HG03108 (cell line): ENCODE measurements around the gene BACH2.
"Not testable (repeated sequence)": the region's sequence is repeated elsewhere in the genome, so short reads cannot be mapped to it uniquely, and the experiment has no call there.

Experiments
- ATAC-seq: cut with Tn5 transposase; IDR thresholded peaks from one replicate; pipeline ENCODE4 v1.9.1; 2021; ENCODE audit warnings: moderate library complexity; ENCODE audit not compliant: unreplicated experiment

The BACH2 gene

DNA sequence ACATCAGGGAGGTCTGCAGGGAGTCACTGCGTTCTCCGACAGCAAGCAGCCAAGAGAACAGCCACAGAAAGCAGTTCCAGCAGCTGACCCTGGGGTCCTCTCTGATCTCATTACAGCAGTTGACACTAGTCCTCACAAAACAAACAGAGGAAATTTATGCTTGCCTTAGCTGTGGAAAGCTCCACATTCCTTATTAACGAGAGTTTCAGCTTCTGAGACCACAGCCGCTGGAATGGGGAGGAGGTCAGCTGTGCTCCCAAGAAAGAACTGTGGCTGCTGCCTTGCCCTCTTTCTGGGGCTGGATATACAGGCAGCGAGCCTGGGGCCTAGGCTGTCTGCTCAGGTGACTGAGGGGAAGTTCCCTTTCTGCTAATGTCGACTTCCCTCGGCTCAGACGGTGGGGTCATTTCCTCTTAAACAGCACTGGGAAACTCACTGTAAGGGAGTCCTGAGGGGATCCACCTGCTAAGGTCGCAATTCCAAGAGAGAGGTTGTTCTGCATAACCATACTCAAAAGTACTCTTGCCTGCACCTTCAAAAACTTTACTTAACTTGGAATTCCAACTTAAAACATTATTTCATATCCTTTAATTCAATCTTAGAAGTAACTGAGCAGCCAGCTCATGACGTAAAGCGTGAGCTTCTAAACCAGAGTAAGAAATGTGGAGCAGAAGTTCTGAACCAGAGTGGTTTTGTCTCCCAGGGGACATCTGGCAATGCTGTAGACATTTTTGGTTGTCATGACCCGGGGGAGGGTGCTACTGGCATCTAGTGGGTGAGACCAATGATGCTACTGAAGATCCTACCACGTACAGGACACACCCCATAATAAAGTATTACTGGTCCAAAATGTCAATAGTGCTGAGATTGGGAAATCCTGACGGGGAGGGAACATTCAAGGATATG is 80.3 kb downstream of the BACH2 start:
- ATAC-seq: peak; percentile 77

DNA sequence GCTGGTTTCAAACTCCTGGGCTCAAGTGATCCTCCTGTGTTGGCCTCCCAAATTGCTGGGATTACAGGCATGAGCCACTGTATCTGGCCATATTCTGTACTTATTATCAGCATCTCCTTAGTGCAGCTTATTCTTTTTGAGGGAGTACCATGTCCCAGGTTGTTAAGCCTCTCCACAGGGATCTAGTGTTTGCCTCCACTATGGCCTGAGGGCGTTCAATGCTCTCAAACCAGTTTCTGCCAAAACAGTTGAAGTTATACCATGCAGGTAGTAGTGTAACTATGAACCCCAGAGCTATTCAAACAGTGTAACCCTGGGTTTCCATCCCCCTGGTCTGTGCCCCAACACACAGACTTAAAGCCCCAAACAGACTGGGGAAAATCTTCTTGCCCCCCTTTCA is 81.7 kb downstream of the BACH2 start:
- no peak for ATAC-seq

DNA sequence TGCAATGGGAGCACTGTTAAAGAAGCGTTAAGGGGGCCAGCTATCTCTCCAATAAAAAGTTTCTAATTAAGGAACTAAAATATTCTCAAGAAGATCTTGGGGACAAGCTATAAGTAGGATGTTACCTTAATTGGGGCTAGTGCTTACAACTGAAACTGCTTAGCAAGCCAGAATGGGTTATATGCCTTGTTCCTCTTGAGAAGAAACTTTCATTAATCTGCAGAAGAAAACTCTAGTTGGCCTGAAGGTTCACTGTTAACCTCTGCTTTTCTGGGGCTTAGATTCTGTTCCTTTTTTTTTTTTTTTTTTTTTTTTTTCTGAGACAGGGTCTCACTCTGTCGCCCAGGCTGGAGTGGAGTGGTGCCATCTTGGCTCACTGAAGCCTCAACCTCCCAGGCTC is 82.2 kb downstream of the BACH2 start:
- no peak for ATAC-seq

DNA sequence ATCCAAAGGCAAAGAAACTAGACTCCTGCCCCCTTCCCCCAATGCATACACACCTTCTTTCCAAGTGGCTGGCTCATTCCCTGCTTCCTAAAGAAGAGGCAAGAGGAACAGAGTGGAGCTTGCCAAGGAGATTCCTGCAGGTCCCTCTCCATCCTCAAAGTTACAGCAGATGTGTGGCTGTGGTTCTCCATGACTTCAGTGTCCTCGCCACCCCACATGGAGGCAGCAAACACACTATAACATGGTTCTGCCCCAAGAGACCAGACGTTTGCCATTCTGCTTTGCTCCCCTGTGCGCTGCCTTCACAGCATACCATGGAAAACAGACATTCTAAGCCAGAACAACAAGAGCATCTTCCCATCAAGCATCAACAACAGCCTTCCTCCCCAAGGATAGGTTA is 84.4 kb downstream of the BACH2 start:
- ATAC-seq: no peak

DNA sequence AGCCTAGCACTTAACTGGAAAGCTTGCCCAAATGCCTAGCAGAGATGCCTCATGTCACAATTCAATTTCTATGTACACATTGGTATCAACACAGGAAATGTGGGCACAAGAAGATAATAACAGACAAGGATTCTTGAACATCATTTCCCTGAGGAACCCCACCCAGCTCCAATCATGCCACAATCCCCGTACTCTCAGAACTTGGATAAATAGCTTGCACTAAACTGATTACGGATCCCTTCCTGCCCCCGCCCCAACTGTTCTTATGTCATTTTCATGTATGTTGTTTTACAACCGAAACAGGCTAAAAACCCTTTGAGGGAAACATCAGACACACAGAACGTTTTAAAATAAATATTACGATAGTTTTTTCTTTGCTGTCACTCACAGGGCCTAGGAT is 87.1 kb downstream of the BACH2 start:
- ATAC-seq: no peak

DNA sequence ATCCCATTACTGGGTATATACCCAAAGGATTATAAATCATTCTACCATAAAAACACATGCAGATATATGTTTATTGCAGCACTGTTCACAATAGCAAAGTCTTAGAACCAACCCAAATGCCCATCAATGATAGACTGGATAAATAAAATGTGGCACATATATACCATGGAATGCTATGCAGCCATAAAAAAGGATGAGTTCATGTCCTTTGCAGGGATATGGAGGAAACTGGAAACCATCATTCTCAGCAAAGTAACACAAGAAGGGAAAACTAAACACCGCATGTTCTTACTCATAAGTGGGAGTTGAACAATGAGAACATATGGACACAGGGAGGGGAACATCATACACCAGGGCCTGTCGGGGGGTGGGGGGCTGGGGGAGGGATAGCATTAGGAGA is 88.0 kb downstream of the BACH2 start:
- not testable (repeated sequence) for ATAC-seq

DNA sequence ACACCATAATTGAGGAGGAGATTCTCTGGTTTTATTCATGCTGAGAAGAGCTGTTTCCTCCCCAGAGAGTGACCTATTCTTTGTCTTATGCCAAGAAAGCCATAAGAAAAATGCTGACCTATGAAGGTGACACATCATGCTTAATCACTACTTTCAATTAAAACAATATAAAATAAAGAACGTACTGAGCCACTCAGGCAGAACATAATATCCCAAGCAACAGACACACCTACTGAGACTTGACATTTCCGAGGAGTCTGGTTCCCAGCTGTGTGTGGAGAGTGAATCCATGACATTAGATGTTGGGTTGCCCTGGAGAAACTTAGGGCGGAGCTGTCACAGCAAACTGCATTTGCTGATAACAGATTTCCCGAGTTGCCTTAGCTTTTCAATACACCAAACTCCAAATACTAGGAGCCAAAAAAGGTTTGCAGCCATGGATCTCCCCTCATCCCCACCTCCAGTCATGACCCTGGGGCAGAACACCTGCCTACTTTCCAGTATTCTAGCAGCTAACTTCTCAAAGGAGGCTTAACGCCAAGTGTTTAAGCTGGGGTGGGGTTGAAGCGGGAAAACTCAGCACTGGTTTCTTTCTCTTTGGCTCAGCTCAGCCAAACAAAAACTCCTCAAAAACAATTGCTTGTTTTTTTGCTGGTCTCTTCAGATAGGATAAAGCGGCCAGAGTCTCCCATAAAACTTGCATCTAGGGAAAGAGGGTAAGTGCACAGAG is 92.2 kb downstream of the BACH2 start:
- ATAC-seq: no peak

DNA sequence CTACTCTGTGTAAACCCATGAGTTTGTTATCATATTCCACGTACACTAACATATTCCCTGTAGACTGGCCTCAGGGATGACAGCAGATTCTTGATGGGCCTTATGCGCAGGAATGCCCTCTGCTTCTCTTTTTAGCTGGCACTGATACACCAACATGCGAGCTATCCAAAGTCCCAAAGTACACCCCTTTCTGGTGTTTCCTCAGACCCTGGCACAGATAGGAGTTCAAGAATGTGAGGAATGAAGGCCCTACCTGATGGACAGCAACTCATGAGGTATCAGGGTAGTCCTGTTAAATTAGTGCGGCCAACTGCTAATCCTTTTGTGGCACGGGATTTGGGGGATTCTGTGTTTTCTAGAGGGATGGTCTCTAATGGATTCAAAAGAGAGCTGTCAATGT is 93.0 kb downstream of the BACH2 start:
- no peak for ATAC-seq

DNA sequence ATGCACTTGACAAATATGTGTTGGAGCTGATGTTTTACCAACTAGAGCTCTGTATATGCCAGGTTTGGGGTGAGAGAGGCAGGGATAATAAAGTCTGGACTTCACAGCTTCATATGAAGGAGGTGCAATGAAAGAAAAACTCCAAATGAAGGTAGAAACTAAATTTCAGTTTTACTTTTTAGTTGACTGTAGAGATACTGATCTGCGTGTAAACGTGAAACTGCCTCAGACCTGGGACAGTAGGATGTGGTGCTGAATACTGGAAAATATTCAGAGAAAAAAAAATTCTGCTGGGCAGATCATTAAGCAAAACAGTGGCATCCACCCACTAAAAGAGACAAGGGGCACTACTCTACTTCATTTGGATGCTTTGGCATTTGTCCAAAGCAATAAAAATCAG is 94.5 kb downstream of the BACH2 start:
- no peak for ATAC-seq

DNA sequence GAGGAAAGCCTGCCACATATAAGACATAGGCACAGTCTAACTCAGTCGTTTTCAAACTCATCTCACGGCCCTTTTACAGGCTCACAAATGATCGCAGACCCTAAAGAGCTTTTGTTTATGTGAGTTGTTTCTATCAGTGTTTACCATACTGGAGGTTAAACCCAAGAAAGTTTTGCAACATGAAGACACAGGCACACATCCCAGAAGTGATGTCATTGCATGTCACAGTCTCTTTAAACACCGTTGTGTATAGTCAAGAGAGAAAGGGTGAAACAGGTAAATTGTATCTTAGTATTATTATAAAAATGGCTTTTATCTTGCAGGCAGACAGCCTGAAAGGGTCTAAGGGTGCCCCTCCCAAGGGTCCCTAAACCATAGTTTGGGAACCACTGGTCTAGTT is 96.7 kb downstream of the BACH2 start:
- no peak for ATAC-seq

DNA sequence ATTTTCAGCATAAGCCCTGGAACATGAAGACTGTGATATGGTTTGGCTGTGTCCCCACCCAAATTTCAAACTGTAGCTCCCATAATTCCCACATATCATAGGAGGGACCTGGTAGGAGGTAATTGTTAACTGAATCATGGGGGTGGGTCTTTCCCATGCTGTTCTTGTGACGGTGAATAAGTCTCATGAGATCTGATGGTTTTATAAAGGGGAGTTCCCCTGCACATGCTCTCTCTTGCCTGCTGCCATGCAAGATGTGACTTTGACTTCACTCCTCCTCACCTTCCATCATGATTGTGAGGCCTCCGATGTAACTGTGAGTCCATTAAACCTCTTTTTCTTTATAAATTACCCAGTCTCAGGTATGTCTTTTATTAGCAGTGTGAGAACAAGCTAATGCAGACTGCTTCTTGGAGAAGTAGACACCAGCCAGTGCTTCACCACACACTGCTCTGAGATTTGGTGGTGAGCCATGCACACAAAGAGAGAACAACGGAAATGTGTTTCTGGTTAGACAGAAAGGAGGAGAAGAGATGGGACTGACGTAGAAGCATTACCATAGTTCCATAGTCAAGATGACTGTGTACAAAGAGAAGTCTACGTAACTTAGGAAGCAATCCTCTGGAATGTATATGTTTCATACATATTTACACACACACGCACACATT is 97.8 kb downstream of the BACH2 start:
- ATAC-seq: no peak

DNA sequence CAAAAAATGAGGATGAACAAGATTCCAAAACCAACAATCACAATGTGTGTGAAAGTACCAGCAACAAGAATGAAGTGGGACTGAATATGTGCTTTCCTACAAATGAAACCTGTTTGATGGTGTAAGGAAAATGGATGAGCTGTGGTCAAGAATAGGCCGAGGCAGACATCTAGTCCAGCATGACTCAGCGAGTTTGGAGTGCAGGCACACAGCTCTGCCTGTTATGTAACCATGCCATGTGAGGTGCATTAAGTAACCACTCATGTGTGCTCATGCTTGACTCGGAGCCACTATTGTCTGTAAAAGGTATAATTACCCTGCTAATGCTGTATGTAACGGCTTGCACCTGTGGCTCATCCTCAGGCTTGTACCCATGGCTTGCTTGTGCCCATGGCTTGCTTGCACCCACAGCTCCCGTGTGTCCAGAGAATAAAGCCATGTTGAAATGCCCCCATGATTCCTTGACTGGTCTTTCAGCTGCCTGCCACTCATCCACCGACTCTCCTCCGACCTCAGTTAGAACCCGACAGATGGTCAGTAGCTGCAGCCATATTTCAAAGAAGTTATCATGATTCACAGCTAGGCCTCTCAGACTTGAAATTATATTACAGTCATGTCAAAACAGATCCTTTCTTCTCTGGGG is 98.7 kb downstream of the BACH2 start:
- ATAC-seq: no peak

DNA sequence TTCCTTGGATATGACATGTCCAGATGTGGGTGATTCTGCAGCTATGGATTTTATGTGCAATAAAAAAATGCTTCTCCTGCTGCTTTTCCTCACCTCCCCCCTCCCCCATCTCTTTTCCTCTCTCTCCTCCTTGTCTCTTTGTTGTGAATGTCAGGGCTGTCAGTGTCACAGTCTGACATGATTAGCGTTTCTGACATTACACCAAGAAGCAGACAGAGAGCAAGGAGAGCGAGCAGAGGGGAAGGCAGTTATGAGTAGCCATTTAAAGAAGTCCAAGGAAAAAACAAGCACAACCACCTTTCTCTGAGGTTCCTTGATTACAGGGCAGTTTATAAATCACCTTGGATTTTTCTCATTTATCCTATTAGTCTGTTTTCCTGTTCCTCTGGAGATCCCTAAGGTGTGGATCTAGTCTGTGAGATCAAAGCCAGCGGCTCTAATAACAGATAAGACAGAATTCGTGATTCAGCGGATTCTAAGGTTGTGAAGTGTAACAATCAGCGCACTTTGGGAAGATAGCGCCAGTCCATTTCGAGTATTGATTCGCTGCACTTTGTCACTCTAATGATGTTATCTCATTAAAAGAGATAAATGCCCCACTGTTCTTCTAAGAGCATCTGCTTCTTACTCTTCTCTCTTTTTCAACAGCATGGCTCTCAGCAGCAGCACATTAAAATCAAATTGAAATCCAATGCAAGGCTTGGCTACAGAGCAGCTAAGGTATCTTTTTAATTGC is 101.4 kb downstream of the BACH2 start:
- no peak for ATAC-seq

DNA sequence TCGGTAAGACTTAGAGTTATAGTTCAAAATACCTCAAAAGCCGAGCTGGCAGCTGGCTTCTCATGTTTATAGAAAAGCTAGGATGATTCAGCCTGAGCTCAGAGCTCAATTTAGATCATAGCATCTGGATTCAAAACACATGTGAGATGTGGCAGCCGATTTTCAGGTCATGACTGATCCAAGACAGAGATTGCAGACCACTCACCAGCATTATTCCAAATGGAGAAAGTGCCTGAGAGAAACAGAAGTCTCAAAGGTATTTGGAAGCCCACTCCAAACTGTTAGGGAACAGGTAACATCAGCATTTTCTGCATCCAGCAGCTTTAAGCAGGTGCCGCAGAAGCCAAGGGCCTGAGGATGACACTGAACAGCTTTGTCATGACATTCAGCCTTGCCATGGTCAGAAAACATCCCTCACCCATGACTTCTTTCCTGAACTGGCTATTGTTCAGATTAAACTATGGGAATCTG is 102.2 kb downstream of the BACH2 start:
- no peak for ATAC-seq

DNA sequence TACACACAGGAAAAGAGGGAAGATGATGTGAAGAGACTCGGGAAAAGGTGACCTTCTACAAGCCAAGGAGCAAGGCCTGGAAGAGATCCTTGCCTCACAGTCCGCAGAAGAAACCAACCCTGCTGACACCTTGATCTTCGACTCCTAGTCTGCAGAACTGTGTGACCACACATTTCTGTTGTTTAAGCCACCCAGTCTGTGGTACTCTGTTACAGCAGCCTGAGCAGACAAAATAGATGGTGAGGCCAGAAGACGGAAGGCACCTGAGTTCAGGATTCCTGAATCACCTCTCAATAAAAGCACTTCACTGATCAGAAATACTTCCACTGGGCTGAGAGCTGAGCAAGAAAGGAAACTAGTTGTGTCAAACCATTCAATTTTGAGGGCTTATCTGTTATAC is 103.3 kb downstream of the BACH2 start:
- ATAC-seq: no peak

DNA sequence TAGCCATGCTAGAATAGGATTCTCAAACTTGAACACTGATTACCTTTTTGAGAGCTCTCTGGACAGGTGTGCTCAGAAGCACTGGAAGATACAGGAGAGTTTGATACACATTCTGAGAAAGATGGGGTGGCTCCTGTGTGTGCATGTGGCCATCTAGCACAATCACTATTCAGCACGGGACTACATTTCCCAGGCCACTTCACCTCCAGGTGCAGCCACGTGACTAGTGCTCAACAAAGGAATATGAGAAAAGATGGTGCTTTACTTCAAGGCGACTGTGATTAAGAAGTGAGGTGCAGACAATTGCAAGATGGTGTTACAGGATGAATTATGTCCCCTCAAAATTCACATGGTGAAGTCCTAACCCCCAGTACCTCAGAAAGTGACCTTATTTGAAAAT is 103.8 kb downstream of the BACH2 start:
- ATAC-seq: no peak

DNA sequence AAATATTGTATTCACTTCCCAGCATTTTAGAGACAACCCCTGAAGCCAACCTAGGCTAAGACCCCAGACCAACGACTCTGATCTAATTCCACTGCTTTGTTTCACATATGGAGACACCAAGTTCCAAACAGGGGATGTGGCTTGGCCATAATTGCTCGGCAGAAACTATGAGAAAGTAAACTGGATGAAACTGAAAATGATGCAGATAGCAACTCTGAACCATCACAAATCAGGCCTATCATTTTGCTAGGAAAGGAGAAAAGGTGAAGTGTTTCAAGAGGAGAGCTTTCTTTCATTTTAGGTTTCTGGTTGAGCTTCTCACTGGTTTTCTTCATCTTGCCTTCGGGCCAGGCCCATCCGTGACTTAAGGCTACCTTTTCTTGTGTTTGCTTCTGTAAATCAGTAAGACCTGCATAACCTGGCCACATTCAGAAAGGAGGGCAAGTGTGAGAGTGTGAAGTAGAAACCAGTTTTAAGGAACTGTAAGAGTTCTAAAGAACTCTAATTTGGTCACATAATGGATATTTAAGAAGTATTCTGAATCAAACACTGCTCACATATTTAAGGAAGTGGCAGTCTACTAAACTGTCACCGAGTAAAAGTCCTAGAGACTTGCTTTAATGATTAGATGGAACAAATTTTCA is 105.8 kb downstream of the BACH2 start:
- ATAC-seq: no peak

DNA sequence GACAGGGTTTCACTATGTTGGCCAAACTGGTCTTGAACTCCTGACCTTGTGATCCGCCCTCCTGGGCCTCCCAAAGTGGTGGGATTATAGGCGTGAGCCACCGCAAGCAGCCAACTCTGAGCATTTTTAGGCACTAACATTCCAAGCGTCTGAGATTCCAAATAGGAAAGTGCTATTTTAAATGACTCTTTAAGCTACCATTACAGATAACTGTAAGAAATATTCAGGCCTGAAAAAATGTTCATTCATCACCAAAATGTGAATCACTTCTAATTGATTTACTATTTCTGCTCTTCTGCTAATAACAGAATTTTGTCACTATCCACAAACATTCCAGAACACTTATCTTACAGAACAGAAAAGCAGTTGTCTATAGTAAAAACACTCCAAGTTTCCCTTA is 106.5 kb downstream of the BACH2 start:
- no peak for ATAC-seq

DNA sequence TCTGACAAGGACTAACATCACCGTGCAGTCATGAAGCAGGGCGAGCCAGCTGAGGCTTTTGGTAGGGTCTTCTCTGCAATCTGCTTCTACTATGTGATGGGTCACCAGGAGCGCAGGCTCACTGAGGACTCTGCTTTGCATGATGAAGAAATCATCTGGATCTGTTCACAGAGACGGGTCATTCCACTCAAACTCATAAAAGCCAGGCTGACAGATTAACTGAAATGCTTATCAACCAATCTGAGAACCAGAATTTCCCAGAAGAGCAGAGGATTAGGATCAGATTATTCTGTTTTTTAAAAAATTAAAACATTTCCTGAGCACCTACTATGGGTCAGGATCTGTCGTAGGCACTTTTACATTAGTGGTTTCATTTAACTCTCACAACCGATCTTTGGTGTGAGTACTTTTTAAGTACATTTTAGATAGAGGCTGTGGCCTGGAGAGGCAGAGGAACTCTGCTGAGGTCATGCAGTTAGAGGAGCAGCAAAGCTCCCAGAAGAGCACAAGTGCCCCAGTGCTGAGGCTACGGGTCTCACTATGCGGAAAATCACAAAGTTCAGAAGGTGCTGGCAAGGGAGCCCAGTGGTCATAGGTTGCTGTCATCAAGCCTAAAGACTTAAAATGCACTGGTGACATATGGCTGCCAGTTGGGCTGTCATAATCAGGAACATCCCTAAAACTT is 109.1 kb downstream of the BACH2 start:
- no peak for ATAC-seq
